MG63 (cell line): Measurements from ENCODE around the gene TSPAN11. TPM values are rescaled to one million over a fixed set of nuclear protein-coding genes. Genes with fewer than 3 reads are reported as not detected.
A peak's percentile ranks its signal among the peaks of the same experiment; 100 is the strongest.

ENCODE experiments used
- DNase-seq: peaks from one replicate; pipeline ENCODE4 v3.0.0-alpha.2; 2020
- H3K27me3 ChIP-seq: fragments of 250-450 bp; sonication (Bioruptor Pico); 2 replicates; pipeline ENCODE4 v1.5.1; 2020; ENCODE audit warnings: mild to moderate bottlenecking, moderate library complexity
- H3K36me3 ChIP-seq: fragments of 250-450 bp; sonication (Bioruptor Pico); 2 replicates; pipeline ENCODE4 v1.5.1; 2020; ENCODE audit warnings: mild to moderate bottlenecking, moderate library complexity
- H3K4me3 ChIP-seq: fragments of 250-450 bp; sonication (Bioruptor Pico); 2 replicates; pipeline ENCODE4 v1.5.1; 2020; ENCODE audit warnings: mild to moderate bottlenecking, moderate library complexity
- H3K9me3 ChIP-seq: fragments of 250-450 bp; sonication (Bioruptor Pico); 2 replicates; pipeline ENCODE4 v1.5.1; 2020; ENCODE audit warnings: mild to moderate bottlenecking, moderate library complexity
- total RNA-seq: library from RNA; depleted of rRNA; stranded (reverse); fragments of >200 nt; shearing (Covaris generic); gene quantifications from 2 replicates; pipeline ENCODE4 v1.2.3, GENCODE V29; 2014; ENCODE audit warnings: low replicate concordance

TSPAN11 gene
- total RNA-seq, 1 experiment from 2014 or later, result 1.0 TPM

DNA sequence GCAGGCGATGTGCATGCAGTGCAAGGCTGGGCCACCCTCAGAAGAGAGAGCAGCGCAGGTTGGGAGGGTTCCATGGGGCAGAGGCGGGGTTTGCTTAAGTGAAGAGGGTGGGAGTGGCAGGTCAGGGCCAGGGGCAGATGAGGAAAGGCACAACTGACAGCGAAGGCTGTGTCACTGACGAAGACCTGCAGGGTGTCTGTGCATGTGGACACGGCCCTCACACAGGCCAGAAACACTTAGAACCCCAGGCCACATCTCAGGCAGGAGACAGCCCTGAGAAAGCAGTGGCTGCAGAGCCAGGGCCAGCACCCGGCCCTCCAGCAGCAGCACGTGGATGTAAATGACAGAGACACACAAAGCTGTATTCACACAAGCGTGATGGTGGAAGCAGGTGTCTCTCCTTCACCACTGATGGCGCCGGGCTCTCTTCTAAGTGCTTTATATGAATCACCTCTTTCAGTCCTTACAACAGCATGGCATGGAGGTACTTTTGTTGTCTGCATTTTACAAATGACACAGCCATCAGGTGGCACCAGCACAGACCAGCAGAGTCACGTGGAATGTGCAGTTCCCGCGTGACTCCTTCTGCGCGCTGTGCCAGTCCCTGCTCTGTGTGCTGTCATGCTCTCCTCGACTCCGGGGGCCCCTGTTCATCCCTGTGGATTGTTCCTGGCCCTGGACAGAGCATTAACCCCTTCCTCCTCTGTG is 54.6 kb downstream of the TSPAN11 start:
- no peak for DNase-seq
- Histone ChIP-seq H3K36me3 (no peaks in the 10 kb centered on the region), H3K4me3 (no peak overlapping the region), H3K27me3 (no peaks in the 10 kb centered on the region), H3K9me3 (no peaks in the 10 kb centered on the region)

DNA sequence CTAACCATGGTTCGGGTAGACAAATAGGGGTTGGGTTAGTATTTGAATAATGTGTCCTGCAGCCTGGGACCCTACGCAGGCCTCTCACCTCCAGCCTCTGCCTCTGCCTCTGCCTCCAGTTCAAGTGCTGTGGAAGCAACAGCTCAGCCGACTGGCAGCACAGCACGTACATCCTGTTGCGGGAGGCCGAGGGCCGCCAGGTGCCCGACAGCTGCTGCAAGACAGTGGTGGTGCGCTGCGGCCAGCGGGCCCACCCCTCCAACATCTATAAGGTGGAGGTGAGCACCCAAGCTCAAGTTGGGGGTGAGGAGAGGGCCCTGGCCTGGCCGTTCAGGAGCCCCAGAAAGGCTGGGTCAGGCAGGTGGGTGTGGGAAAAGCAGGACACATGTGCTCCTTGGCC is 55.9 kb downstream of the TSPAN11 start:
- no peak overlapping the region for H3K4me3 ChIP-seq
- DNase-seq, result no peak

DNA sequence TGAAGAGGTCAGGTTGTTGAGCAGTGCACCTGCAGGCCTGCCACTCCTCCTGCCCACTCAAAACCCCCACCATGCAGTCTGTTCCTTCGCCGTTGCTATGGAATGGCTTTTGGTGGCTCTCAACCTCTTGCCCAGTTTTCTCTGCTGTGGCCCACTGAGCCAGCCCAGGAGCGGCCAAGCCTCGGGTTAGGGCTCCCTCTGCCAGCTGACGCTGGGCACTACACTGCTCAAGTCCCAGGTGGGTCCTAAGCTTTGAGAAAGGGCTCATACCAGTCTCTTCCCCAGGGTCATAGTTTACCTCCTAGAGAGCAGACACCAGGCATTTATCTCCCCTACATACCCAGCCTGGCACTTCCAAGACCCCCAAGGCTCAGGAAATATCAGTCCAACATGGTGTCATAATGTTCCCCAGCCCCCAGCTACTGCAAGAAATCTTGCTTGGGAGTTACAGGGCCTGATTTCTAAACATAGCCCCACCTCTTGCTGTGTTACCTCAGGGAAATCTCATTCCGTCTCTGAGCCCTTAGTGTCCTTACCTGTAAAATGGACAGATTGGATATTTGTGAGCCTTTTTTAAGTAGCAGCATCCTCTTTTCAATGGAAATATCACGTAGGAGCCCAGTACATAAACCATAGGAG is 59.4 kb downstream of the TSPAN11 start:
- no peaks in the 10 kb centered on the region; the same call in 1 of the 2 replicates for H3K36me3 ChIP-seq
- H3K4me3 ChIP-seq, result no peak overlapping the region
- H3K9me3 ChIP-seq, result no peaks in the 10 kb centered on the region
- H3K27me3 ChIP-seq, result no peaks in the 10 kb centered on the region
- DNase-seq, result peak; percentile 59

More for the DNA sequence above, 55.9 kb downstream of the TSPAN11 start:
- H3K9me3 ChIP-seq, result no peaks in the 10 kb centered on the region
- H3K36me3 ChIP-seq, result no peaks in the 10 kb centered on the region
- no peaks in the 10 kb centered on the region for H3K27me3 ChIP-seq

DNA sequence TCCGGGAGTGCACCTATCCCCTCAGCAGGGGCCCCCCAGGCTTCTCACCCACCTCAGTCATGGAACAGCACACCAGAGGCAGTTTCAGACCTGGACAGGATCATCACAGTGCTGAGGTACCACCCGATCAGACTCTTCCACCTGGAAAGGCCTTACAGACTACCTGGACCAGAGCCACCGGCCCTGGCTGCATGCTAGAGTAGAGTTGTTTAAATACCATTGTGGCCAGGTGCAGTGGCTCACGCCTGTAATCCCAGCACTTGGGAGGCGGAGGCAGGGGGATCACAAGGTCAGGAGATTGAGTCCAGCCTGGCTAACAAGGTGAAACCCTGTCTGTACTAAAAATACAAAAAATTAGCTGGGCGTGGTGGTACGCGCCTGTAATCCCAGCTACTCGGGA is 61.5 kb downstream of the TSPAN11 start:
- H3K36me3 ChIP-seq, result no peaks in the 10 kb centered on the region; the same call in 1 of the 2 replicates
- no peaks in the 10 kb centered on the region for H3K27me3 ChIP-seq
- no peak overlapping the region for H3K4me3 ChIP-seq
- H3K9me3 ChIP-seq, result no peaks in the 10 kb centered on the region
- DNase-seq, result no peak

DNA sequence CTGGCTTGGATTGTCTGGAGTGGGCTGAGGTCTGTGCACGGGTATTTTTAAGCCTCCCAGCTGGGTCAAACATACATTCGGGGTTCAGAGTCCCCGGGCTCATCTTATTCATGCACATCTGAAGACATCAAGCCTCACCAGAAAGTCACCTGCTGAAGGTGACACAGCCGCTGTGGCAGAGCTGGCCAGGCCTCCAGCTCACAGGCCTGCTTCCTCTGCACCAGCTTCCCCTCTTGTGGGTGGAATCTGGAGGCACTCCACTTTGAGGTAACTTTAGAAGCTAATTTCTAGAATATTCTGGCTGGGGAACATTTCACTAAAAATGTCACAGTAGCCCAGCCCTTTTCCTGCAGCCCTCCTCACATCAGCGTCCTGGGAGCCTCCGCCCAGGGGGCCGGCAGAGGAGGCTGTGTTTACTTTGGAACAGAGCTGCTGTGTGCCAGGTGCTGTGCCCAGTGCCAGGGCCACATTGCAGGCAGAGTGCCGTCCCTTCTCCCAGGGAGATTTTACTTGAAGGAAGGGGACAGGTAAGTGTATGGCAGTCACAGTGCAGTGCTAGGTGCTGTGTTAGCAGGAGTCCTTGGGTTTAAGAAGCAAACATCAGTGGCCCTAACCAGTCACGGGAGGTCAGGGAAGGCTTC is 62.2 kb downstream of the TSPAN11 start:
- Histone ChIP-seq H3K27me3 (no peaks in the 10 kb centered on the region), H3K9me3 (no peaks in the 10 kb centered on the region), H3K36me3 (no peaks in the 10 kb centered on the region; the same call in 1 of the 2 replicates), H3K4me3 (no peak overlapping the region)
- DNase-seq, result no peak

DNA sequence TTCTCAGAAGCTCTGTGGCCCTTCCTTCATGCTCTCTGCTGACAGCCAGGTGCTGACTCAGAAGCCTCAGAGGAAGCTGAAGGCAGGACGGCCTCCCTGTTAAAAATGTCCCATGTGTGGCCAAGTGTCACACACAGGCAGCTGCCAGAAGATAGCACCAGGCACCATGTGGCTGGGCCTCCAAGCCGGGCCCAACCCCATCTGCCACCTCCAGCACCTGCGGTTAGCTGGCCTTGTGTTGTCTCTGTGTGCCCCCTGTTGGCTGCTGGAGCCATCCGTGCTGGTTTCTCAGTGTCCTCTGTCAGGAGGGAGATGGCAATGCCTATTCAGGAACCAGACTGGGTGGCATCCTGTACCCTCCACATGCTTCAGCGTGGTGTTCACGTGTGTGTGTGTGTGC is 63.2 kb downstream of the TSPAN11 start:
- H3K27me3 ChIP-seq, result no peaks in the 10 kb centered on the region
- no peaks in the 10 kb centered on the region for H3K9me3 ChIP-seq
- peak; percentile 32 for DNase-seq
- peaks cover 1% of the 10 kb centered on the region for H3K36me3 ChIP-seq
- H3K4me3 ChIP-seq, result no peak overlapping the region

DNA sequence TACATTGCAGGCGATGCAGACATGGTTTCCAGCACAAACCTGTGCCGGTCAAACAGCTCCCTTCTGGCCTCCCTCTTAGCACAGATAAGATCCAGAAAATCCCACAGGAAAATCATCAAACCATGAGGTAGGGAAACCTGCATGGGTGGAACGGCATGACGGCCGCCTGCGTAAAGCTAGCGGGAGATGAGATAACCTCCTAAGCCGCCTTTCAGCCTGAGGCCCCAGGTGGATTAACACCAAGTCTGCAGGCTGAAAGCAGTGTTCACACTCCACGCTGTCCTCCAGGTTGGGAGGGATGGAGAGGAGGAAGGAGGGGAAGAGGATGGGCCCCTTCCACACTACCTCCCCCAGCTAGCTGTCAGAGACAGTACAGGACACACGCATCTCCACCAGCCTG is 63.8 kb downstream of the TSPAN11 start:
- peaks cover 7% of the 10 kb centered on the region for H3K36me3 ChIP-seq
- DNase-seq, result no peak
- no peaks in the 10 kb centered on the region for H3K9me3 ChIP-seq
- no peak overlapping the region for H3K4me3 ChIP-seq
- H3K27me3 ChIP-seq, result no peaks in the 10 kb centered on the region

DNA sequence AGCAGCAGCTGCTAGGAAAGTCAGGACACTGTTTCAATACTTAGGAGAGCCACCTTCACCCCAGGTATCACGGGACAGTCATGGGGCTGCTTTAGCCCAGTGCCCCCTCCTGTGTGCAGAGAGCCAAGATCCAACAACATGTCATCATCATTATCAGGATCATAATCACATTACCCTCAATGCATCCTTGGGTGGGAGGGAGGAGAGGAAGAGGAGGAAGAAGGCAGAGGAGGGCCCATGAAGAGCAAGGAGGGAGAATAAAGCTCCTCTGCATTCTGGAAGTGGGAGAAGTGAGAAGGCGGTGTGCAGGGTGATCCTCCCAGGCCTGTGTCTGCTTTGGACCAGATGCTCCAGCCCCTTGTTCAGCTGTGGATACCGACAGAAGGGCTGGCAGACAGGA is 64.2 kb downstream of the TSPAN11 start:
- H3K27me3 ChIP-seq, result no peaks in the 10 kb centered on the region
- no peak overlapping the region for H3K4me3 ChIP-seq
- peaks cover 11% of the 10 kb centered on the region for H3K36me3 ChIP-seq
- DNase-seq, result no peak
- H3K9me3 ChIP-seq, result no peaks in the 10 kb centered on the region

DNA sequence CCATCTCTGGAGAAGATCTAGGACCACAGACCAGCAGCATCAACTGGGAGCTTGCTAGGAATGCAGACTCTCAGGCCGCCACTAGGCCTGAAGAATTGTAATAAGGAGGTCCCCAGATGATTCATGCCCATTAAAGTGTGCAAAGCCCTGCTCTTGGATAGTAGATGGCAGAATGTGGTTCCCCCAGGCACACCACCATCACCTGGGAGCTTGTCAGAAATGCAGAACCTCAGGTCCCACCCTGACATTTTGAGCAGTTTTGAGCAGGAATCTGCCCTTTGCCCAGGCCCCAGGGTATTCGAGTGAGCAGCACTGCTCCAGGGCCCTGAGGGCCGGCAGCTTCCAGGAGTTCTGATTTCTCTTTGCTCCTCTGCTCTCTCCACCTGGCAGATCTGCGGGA is 64.9 kb downstream of the TSPAN11 start:
- Histone ChIP-seq H3K36me3 (peaks cover 14% of the 10 kb centered on the region), H3K4me3 (no peak overlapping the region), H3K9me3 (no peaks in the 10 kb centered on the region), H3K27me3 (no peaks in the 10 kb centered on the region)
- no peak for DNase-seq

DNA sequence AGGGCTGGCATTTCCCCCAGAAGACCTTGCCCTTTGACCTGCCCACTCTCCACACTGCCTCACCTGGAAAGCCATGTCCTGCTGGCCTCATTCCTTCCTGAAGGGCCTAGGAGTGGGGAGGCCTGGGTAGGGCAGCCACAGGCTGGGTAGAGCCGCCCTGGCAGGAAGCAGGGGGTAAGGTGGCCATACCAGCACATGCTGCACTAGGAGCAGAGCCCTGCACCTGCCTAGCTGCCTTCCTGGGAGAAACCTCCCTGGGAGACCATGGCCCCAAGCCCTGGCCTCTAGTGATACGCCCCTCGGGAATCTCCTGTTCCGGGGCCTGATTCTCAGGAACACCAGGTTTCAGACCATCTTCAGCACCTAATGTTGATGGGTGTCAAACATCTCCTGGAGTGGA is 65.8 kb downstream of the TSPAN11 start:
- Histone ChIP-seq H3K9me3 (no peaks in the 10 kb centered on the region), H3K27me3 (no peaks in the 10 kb centered on the region), H3K36me3 (peaks cover 22% of the 10 kb centered on the region), H3K4me3 (no peak overlapping the region)
- no peak for DNase-seq

DNA sequence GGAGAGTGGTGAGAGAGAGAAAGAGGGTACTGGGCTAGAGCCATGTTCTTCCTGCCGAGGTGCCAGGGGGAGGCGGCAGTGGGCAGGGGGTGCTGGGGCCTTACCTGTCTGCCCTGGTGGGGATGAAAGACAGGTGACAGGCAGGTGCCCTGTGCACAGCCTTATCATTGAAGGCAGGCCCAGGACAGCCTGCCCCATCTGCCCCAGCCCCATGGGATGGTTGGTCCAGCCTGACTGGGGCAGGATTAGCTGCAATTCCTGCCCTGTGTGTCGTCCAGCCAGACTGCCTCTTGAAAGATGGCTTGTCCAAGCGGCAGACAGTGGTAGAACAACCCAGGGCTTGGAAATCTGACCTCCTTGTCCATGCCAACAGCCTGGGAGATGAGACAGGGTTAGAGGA is 67.2 kb downstream of the TSPAN11 start:
- no peaks in the 10 kb centered on the region for H3K9me3 ChIP-seq
- DNase-seq, result no peak
- H3K4me3 ChIP-seq, result no peak overlapping the region
- H3K27me3 ChIP-seq, result no peaks in the 10 kb centered on the region
- peaks cover 34% of the 10 kb centered on the region for H3K36me3 ChIP-seq

DNA sequence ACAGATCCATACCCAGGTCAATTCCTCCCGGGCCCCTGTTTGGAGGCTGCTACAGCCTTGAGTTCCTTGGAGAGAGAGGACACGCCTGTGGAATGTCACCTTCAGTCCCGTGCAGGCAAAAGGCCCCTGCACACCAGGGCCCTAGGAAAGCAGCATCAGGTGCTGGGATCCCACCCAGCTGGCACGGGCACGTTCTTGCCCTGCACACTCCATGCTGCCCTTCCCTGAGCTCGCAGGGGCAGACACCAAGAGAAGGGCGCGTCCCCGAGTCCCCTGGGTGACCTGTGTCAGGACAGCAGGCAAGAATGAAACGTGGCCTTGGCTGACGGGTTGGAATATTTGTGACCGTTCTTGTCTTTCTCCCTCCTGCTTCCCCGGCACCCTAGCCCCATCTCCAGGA is 67.7 kb downstream of the TSPAN11 start:
- no peak for DNase-seq

DNA sequence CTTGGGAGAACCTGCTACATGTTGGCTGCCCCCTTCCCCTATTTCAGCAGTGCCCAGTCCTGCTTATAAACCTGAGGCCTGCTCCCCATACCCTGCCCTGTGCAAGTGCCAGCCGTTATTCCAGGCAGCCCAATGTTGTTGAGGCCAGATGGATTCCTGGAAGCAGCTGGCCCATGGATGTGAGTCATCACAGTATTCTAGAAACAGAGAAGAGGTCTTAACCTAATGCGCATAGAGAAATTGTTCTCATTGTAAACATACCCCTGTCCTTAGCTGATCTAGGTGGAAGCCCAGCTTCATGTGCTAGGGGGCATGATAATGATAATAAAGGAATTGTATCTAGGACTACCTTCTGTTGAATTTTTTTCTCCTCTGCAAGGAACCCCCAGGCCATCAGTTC is 69.7 kb downstream of the TSPAN11 start:
- peak; percentile 86 for DNase-seq
- H3K27me3 ChIP-seq, result no peaks in the 10 kb centered on the region

More for the DNA sequence above, 67.7 kb downstream of the TSPAN11 start:
- H3K4me3 ChIP-seq, result no peak overlapping the region
- peaks cover 38% of the 10 kb centered on the region for H3K36me3 ChIP-seq
- no peaks in the 10 kb centered on the region for H3K27me3 ChIP-seq
- H3K9me3 ChIP-seq, result no peaks in the 10 kb centered on the region

DNA sequence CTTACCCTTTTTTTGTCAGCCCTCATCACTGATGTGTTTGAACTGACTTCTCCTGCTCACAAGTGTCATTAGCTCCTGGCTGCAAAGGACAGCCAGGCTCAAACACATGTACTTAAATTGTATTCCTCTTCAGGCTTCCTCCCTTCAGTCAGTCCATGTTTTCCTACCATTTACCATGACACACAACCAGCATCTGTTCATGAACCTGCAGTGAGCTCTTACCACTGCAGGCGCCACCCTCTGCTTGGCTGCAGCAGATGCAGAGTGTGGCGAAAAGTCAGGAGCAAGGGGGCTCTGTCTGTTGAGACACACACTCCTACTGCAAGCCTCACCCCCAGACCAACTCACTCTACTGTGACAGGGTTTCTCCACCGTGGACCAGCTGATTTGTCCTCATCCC is 70.2 kb downstream of the TSPAN11 start:
- Histone ChIP-seq H3K4me3 (no peak overlapping the region), H3K36me3 (peaks cover 38% of the 10 kb centered on the region), H3K9me3 (no peaks in the 10 kb centered on the region), H3K27me3 (no peaks in the 10 kb centered on the region)
- no peak for DNase-seq

More for the DNA sequence above, 69.7 kb downstream of the TSPAN11 start:
- H3K4me3 ChIP-seq, result no peak overlapping the region
- H3K36me3 ChIP-seq, result peaks cover 38% of the 10 kb centered on the region
- H3K9me3 ChIP-seq, result no peaks in the 10 kb centered on the region

DNA sequence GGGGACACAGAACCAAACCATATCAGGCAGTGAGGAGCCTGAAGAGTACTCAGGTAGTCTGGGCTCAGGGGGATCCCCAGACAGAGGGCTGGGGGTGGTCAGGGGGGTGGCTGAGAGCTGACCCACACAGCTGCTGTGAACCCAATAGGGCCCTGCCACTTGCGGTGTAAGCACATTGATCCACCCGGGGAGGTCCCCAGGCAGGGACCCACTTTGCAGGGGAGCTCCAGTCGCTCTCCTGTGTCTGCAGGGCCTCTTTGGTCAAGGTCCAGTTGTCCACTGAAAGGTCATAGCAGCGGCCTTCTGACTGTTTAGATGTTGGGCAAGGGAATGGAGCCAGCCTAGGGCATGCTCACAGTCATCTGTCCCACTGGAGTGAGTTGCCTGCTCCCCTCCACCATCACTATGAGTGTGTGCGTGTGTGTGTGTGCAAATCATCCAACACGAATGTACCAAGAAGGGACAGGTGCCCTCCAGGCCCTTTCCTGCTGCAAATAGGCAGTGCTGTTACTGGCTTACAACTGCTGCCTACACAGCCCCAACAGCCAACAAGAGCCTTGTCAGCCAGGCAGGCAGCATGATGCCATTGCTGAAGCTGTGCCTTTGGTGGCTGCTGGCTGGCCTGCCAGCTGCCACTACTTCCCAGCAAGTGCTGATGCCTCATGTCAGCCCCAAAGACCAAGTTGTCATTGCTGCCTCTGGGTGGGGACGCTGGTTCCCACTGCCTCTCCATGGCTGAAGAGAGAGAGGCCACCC is 71.3 kb downstream of the TSPAN11 start:
- no peak for DNase-seq
- peaks cover 38% of the 10 kb centered on the region for H3K36me3 ChIP-seq
- no peak overlapping the region for H3K4me3 ChIP-seq
- H3K9me3 ChIP-seq, result no peaks in the 10 kb centered on the region
- no peaks in the 10 kb centered on the region for H3K27me3 ChIP-seq

DNA sequence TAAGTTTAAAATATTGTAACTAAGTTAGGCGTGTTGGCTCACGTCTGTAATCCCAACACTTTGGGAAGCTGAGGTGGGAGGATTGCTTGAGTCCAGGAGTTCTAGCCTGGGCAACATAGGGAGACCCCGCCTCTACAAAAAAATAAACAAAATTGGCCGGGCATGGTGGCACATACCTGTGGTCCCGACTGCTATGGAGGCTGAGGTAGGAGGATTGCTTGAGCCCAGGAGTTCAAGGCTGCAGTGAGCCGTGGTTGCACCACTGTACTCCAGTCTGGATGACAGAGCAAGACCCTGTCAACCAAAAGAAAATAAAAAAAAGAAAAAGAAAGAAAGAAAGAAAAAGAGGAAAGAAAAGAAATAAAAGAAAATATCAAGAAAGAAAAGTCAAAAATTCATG is 72.5 kb downstream of the TSPAN11 start:
- Histone ChIP-seq H3K9me3 (no peaks in the 10 kb centered on the region), H3K36me3 (peaks cover 38% of the 10 kb centered on the region), H3K27me3 (no peaks in the 10 kb centered on the region), H3K4me3 (no peak overlapping the region)
- DNase-seq, result no peak

DNA sequence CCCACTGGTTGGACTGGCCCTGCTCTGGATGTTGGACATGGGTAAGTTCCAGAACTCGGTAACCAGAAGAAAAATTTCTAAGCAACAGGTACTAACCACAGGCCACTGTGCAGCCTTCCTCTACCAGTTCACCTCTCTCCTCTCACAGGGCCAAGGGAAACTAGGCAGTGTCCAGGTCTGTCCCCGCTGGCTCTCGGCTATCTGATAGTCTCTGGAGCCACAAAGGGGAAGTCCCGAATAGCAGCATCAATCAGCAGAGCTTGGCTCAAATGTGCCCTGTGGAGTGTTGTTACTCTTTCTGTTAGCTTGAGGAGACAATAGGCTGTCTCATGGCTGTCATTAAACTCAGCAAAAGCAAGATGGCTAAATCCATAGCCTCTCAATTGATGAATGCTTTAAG is 73.2 kb downstream of the TSPAN11 start:
- DNase-seq, result no peak
- no peak overlapping the region for H3K4me3 ChIP-seq
- H3K9me3 ChIP-seq, result no peaks in the 10 kb centered on the region
- peaks cover 37% of the 10 kb centered on the region for H3K36me3 ChIP-seq
- no peaks in the 10 kb centered on the region for H3K27me3 ChIP-seq
